Body of pancreas (tissue), 4 donors: ENCODE data around the gene ALG13. TPM values are rescaled to one million over a fixed set of nuclear protein-coding genes. Genes with fewer than 3 reads are reported as not detected.

Experiments
- ATAC-seq: fragments of 150-250 bp; one replicate; pipeline ENCODE4 v1.9.1; 2016
- DNase-seq, 4 donors: peaks; one replicate each; pipeline ENCODE4 v3.0.0-alpha.2; 2019
- H3K27ac ChIP-seq, 4 donors: fragments of 200-600 bp; sonication (generic); 1 replicate in 3 of 4; 2 replicates in 1 of 4; pipeline versions ENCODE4 v1.5.1 to v1.6.1; 2016 to 2019; ENCODE audit warnings: mild to moderate bottlenecking in 1 of 4, mixed read lengths in 1 of 4, moderate library complexity in 1 of 4
- H3K27me3 ChIP-seq, 2 donors: fragments of 200-600 bp; sonication (generic); one replicate each; pipeline ENCODE4 v1.6.0; 2016; ENCODE audit warnings: mild to moderate bottlenecking in 1 of 2
- H3K36me3 ChIP-seq, 2 donors: fragments of 200-600 bp; sonication (generic); replicated peaks in 1 of 2; 2 replicates each; pipeline ENCODE4 v1.5.1; 2016; ENCODE audit warnings: low read depth in 2 of 2; ENCODE audit not compliant: insufficient read depth in 1 of 2
- H3K4me1 ChIP-seq: fragments of 200-600 bp; sonication (generic); one replicate; pipeline ENCODE4 v1.6.0; 2016
- H3K4me3 ChIP-seq, 2 donors: fragments of 200-600 bp; sonication (generic); 1 replicate in 1 of 2; 2 replicates in 1 of 2; pipeline ENCODE4 v1.5.1; 2016 to 2019
- H3K9me3 ChIP-seq, 3 donors: fragments of 200-600 bp; sonication (generic); 1 replicate in 2 of 3; 2 replicates in 1 of 3; pipeline ENCODE4 v1.5.1; 2016
- POLR2A ChIP-seq, 3 donors: fragments of 450-650 bp; IDR thresholded peaks; one replicate each; pipeline ENCODE4 v1.6.1; 2016; ENCODE audit warnings: antibody characterized with exemption in 3 of 3, mild to moderate bottlenecking in 2 of 3
- WGBS, 2 donors: methylation state at CpG; one replicate each; pipeline ENCODE4 v1.1.5; 2017; 5-methylcytosine and 5-hydroxymethylcytosine counted together
- intact Hi-C: fragments of 100-400 bp; cut with DNase I; formaldehyde crosslinking; loops from one replicate; pipeline ENCODE4 v1.15.1; 2023
- total RNA-seq, 2 donors: library from RNA; depleted of rRNA; stranded (reverse); fragments of >200 nt; gene quantifications; one replicate each; pipeline ENCODE4 v1.1.0, GENCODE V29; 2016
- TF ChIP-seq, protein P1 (sequence below), 7 experiments: fragments of 450-650 bp in 4 of 7; fragments of 200-600 bp in 3 of 7; sonication (generic) in 3 of 7; IDR thresholded peaks; one replicate each; pipeline ENCODE4 v1.5.1; 2016 to 2019; ENCODE audit warnings: antibody characterized with exemption in 7 of 7

The ALG13 gene
- total RNA-seq, 2 donors from 2014 or later: 49.8 to 108 TPM

- WGBS, 2 donors: 67 to 90% methylated on average over 1 of the region's 1 CpG
Measured at GRCh38 chrX:111661241-111661640, 19.7 kb upstream of the ALG13 start.

GRCh38 chrX:111662292-111662691 lies 18.7 kb upstream of the ALG13 start:
- ATAC-seq: no peak

More at GRCh38 chrX:111661241-111661640, 19.7 kb upstream of the ALG13 start:
- H3K4me1 ChIP-seq: no peaks in the 10 kb centered on the region
- no peaks in the 10 kb centered on the region for H3K27me3 ChIP-seq
- no peaks in the 10 kb centered on the region for H3K9me3 ChIP-seq
- no peak for ATAC-seq
- no peaks in the 10 kb centered on the region for H3K36me3 ChIP-seq
- intact Hi-C loops: no loop called here
- no peak for DNase-seq
- TF ChIP-seq POLR2A (IDR thresholded peaks at IDR 0.05): no peak
- TF ChIP-seq, protein P1, sequence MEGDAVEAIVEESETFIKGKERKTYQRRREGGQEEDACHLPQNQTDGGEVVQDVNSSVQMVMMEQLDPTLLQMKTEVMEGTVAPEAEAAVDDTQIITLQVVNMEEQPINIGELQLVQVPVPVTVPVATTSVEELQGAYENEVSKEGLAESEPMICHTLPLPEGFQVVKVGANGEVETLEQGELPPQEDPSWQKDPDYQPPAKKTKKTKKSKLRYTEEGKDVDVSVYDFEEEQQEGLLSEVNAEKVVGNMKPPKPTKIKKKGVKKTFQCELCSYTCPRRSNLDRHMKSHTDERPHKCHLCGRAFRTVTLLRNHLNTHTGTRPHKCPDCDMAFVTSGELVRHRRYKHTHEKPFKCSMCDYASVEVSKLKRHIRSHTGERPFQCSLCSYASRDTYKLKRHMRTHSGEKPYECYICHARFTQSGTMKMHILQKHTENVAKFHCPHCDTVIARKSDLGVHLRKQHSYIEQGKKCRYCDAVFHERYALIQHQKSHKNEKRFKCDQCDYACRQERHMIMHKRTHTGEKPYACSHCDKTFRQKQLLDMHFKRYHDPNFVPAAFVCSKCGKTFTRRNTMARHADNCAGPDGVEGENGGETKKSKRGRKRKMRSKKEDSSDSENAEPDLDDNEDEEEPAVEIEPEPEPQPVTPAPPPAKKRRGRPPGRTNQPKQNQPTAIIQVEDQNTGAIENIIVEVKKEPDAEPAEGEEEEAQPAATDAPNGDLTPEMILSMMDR (IDR thresholded peaks at IDR 0.05): no peak
- H3K4me3 ChIP-seq: no peak overlapping the region
- H3K27ac ChIP-seq: no peak overlapping the region

GRCh38 chrX:111671668-111672067 lies 9.3 kb upstream of the ALG13 start:
- H3K9me3 ChIP-seq: no peaks in the 10 kb centered on the region
- ATAC-seq (no peak), DNase-seq (no peak)
- no peaks in the 10 kb centered on the region for H3K4me1 ChIP-seq
- H3K36me3 ChIP-seq: no peaks in the 10 kb centered on the region
- intact Hi-C loops: no loop called here
- no peak overlapping the region for H3K4me3 ChIP-seq
- TF ChIP-seq POLR2A (IDR thresholded peaks at IDR 0.05): no peak
- TF ChIP-seq, protein P1 (IDR thresholded peaks at IDR 0.05): no peak
- H3K27me3 ChIP-seq: no peaks in the 10 kb centered on the region
- 69 to 94% methylated on average over 7 of the region's 7 CpGs for WGBS, 2 donors
- no peak overlapping the region for H3K27ac ChIP-seq

More at GRCh38 chrX:111662292-111662691, 18.7 kb upstream of the ALG13 start:
- Histone ChIP-seq H3K27ac (no peak overlapping the region), H3K4me3 (no peak overlapping the region), H3K9me3 (no peaks in the 10 kb centered on the region), H3K36me3 (no peaks in the 10 kb centered on the region), H3K4me1 (no peaks in the 10 kb centered on the region), H3K27me3 (no peaks in the 10 kb centered on the region)
- intact Hi-C loops: no loop called here
- no peak for DNase-seq
- no peak for TF ChIP-seq POLR2A (IDR thresholded peaks at IDR 0.05)
- TF ChIP-seq, protein P1 (IDR thresholded peaks at IDR 0.05): no peak
- WGBS, 2 donors: 48 to 59% methylated on average over 3 of the region's 3 CpGs

DNA sequence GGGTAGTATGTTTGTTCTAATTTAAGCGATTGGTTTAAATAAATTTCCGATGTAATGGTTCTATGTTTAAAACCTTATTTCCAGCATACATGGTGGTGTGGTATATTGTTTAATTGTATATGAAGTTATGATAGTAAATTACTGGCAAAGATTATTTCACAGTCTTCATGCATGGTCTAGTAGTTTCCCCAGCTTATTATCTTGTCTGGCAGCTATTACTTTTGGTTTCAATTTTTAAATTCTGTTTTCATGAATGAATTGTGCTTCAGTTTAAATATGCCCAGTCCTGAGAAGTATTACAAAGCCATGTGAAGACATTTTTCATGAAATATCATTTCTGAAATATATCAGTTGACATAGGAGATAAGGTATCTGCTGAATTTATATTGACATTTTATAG lies 6.3 kb downstream of the ALG13 start:
- no peaks in the 10 kb centered on the region for H3K27me3 ChIP-seq
- H3K4me1 ChIP-seq: peaks cover 4% of the 10 kb centered on the region
- H3K9me3 ChIP-seq: no peaks in the 10 kb centered on the region
- TF ChIP-seq, protein P1 (IDR thresholded peaks at IDR 0.05): no peak
- no peak for TF ChIP-seq POLR2A (IDR thresholded peaks at IDR 0.05)
- no peak for ATAC-seq
- no peak overlapping the region for H3K4me3 ChIP-seq
- no peak for DNase-seq
- no peak overlapping the region for H3K27ac ChIP-seq
- H3K36me3 ChIP-seq: peaks cover 0 to 3% of the 10 kb centered on the region in 2 donors
- 86 to 92% methylated on average over 1 to 2 of the region's 2 CpGs for WGBS, 2 donors
- intact Hi-C loops: no loop called here

- ATAC-seq (no peak), DNase-seq (no peak)
- TF ChIP-seq, protein P1 (IDR thresholded peaks at IDR 0.05): no peak
- intact Hi-C loops: no loop called here
- H3K36me3 ChIP-seq: no peaks in the 10 kb centered on the region
- H3K27me3 ChIP-seq: no peaks in the 10 kb centered on the region
- H3K4me1 ChIP-seq: no peaks in the 10 kb centered on the region
- H3K27ac ChIP-seq: no peak overlapping the region
- WGBS, 2 donors: 93 to 96% methylated on average over 5 to 6 of the region's 7 CpGs
- no peaks in the 10 kb centered on the region for H3K9me3 ChIP-seq
- no peak overlapping the region for H3K4me3 ChIP-seq
Measured at GRCh38 chrX:111695297-111695880, 14.4 kb downstream of the ALG13 start.
